H1 (cell line): Measurements from ENCODE around the gene PHLPP1.

Experiments used
- BRCA1 ChIP-seq: IDR thresholded peaks from 2 replicates; pipeline ENCODE4 v1.6.1; 2012; ENCODE audit warnings: low read depth, low read length, improper control_type of control experiment
- NRF1 ChIP-seq: IDR thresholded peaks from 2 replicates; pipeline ENCODE4 v1.6.1; 2011; ENCODE audit warnings: mild to moderate bottlenecking, low read depth, low read length, improper control_type of control experiment
- RFX5 ChIP-seq: IDR thresholded peaks from 2 replicates; pipeline ENCODE4 v1.6.1; 2011; ENCODE audit warnings: low read depth, low read length, improper control_type of control experiment, borderline replicate concordance
- TAF1 ChIP-seq: IDR thresholded peaks from 2 replicates; pipeline ENCODE4 v1.6.1; 2011; ENCODE audit warnings: mild to moderate bottlenecking, low read depth, low read length
- YY1 ChIP-seq: IDR thresholded peaks from 2 replicates; pipeline ENCODE4 v1.6.1; 2011; ENCODE audit warnings: low read depth, mild to moderate bottlenecking, low read length
- TF ChIP-seq, protein P1 (sequence below), 3 experiments: IDR thresholded peaks; 1 replicate in 2 of 3; 2 replicates in 1 of 3; pipeline versions ENCODE4 v1.5.1 to v1.6.1; 2011; ENCODE audit warnings: low read length in 3 of 3, mild to moderate bottlenecking in 3 of 3, inconsistent platforms in 2 of 3, low read depth in 1 of 3, moderate library complexity in 1 of 3; ENCODE audit not compliant: insufficient read depth in 1 of 3; ENCODE audit errors: control extremely low read depth in 1 of 3
- TF ChIP-seq, protein P2 (sequence below): IDR thresholded peaks from 2 replicates; pipeline ENCODE4 v1.6.1; 2011; ENCODE audit warnings: low read length, improper control_type of control experiment

DNA sequence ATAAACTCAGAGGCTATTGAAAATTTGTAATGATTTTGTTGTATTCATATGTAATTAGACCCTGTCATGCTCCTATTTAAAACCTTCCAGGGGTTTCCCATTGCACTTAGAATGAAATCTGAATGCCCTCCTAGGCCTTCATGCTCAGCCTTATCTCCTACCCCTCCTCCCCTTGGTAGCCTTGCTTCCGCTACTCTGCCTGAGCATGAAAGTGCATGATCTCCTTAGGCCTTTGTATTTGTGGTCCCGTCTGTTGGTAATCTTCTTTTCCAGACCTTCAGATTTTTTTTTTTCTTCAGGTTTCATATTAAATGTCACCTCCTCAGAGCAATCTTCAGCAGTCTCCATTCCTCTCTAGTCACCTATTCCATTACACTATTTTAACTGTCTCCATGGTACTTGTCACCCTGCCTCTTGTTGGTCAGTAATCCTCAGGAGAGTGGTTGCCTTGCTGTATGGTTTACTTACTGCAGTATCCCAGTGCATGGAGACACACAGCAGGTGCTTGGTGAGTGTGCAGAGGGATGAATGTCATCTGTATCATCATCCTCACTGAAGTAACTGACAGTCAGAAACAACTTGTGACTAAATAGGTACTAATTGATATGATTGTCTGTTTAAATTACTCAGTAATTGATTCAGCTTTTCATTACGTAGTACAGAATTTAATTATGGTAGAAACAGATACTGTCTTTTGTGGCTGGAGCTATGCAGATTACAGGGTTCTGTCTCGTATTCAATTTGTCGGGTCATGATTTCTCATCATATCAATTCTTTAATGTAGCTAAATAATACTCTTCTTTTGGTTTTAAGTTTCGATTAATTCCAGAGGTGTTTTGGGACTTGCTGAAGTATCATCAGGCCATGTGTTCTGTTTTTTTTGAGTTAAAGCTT lies 63.9 kb downstream of the PHLPP1 start:
- no peak for TF ChIP-seq BRCA1
- TF ChIP-seq, protein P1, sequence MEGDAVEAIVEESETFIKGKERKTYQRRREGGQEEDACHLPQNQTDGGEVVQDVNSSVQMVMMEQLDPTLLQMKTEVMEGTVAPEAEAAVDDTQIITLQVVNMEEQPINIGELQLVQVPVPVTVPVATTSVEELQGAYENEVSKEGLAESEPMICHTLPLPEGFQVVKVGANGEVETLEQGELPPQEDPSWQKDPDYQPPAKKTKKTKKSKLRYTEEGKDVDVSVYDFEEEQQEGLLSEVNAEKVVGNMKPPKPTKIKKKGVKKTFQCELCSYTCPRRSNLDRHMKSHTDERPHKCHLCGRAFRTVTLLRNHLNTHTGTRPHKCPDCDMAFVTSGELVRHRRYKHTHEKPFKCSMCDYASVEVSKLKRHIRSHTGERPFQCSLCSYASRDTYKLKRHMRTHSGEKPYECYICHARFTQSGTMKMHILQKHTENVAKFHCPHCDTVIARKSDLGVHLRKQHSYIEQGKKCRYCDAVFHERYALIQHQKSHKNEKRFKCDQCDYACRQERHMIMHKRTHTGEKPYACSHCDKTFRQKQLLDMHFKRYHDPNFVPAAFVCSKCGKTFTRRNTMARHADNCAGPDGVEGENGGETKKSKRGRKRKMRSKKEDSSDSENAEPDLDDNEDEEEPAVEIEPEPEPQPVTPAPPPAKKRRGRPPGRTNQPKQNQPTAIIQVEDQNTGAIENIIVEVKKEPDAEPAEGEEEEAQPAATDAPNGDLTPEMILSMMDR (IDR thresholded peaks at IDR 0.05; ENCODE audit: control extremely low read depth in 1 of 3, insufficient read depth in 1 of 3, low read depth in 1 of 3, low read length in 3 of 3), result no peak
- TF ChIP-seq, protein P2, sequence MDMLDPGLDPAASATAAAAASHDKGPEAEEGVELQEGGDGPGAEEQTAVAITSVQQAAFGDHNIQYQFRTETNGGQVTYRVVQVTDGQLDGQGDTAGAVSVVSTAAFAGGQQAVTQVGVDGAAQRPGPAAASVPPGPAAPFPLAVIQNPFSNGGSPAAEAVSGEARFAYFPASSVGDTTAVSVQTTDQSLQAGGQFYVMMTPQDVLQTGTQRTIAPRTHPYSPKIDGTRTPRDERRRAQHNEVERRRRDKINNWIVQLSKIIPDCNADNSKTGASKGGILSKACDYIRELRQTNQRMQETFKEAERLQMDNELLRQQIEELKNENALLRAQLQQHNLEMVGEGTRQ, result no peak
- no peak for TF ChIP-seq TAF1
- TF ChIP-seq YY1, result no peak
- no peak for TF ChIP-seq RFX5
- no peak for TF ChIP-seq NRF1
